Measurements from ENCODE around the gene MED14.

DNA sequence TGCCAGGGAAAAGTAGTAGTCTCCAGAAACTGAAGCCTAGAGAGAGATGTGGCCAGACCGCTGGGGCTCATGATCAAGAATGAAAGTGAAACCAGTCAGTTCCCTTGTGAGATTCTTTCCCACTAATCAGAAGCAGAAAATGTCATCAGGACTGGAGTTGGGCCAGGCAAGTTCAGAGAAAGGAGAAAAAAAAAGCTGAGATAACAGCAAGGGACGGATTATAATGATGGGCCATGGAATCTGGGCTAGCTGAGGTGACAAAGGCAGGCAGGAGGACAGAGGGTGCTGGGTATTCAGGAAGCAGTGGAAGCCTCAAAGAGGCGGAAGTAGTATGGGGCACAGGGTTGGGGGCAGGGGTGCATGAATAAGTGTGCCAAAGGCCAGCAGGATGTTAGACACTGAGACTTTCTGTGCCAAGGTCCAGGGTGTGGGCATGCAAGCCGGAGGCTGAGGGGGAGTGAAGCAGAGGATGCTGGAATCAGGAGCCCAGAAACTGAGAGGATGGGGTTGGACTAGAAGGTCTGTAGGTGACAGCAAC, 90.5 kb downstream of the MED14 start:
- TF ChIP-seq, protein P1, sequence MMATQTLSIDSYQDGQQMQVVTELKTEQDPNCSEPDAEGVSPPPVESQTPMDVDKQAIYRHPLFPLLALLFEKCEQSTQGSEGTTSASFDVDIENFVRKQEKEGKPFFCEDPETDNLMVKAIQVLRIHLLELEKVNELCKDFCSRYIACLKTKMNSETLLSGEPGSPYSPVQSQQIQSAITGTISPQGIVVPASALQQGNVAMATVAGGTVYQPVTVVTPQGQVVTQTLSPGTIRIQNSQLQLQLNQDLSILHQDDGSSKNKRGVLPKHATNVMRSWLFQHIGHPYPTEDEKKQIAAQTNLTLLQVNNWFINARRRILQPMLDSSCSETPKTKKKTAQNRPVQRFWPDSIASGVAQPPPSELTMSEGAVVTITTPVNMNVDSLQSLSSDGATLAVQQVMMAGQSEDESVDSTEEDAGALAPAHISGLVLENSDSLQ (IDR thresholded peaks at IDR 0.05) = no peak
- TF ChIP-seq ELF4 (IDR thresholded peaks at IDR 0.05) = no peak
- no peak for TF ChIP-seq FOXM1 (IDR thresholded peaks at IDR 0.05; ENCODE audit: borderline replicate concordance)
- no peak for TF ChIP-seq LEF1 (IDR thresholded peaks at IDR 0.05; ENCODE audit: borderline replicate concordance)
- no peak for TF ChIP-seq SUZ12 (IDR thresholded peaks at IDR 0.05)
- TF ChIP-seq SP1 (IDR thresholded peaks at IDR 0.05) = no peak
- TF ChIP-seq NFRKB (IDR thresholded peaks at IDR 0.05) = no peak
- TF ChIP-seq ARNT (IDR thresholded peaks at IDR 0.05) = no peak
- TF ChIP-seq TARDBP (IDR thresholded peaks at IDR 0.05) = no peak
- no peak for TF ChIP-seq L3MBTL2 (conservative IDR thresholded peaks at IDR 0.05)
- TF ChIP-seq ZNF384 (IDR thresholded peaks at IDR 0.05) = no peak
- no peak for TF ChIP-seq HDGF (IDR thresholded peaks at IDR 0.05; ENCODE audit: borderline replicate concordance)
- TF ChIP-seq CTBP1 (IDR thresholded peaks at IDR 0.05; ENCODE audit: borderline replicate concordance) = no peak
- no peak for TF ChIP-seq FOXK2 (IDR thresholded peaks at IDR 0.05)

All from HEK293T (cell line).